ENCODE data around the gene PRPS1.

Gene PRPS1

DNA sequence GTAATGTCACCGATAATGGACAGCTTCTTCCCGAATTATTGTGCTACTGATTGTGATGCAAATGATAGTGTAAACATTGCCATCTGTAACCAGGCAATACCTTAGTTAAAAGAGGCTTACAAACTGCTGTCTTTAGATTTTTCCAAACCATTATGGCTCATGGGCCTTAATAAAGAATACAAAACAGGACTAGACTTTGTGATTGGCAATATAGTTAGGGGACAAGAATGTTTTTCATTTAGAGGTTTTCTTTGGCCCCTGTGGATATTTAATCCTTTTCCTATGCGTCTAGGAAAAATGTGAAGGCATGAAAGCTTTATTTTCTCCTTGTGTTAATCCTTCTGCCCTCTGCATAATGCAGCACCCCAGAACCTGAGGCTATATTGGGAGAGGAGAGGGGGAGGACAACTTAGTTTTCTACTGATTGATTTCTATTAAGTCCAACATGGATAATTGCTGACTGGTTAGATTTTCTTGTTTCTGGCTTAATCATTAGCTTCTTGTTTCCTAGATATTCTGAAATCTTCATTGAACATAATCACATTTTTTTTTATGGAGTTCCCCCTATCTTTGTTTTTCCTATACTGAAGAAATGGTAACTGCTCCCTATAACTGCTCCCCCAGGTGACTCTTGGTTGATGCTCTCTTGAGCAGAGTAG is 1.9 kb downstream of the PRPS1 start:
- TF ChIP-seq, protein P1, sequence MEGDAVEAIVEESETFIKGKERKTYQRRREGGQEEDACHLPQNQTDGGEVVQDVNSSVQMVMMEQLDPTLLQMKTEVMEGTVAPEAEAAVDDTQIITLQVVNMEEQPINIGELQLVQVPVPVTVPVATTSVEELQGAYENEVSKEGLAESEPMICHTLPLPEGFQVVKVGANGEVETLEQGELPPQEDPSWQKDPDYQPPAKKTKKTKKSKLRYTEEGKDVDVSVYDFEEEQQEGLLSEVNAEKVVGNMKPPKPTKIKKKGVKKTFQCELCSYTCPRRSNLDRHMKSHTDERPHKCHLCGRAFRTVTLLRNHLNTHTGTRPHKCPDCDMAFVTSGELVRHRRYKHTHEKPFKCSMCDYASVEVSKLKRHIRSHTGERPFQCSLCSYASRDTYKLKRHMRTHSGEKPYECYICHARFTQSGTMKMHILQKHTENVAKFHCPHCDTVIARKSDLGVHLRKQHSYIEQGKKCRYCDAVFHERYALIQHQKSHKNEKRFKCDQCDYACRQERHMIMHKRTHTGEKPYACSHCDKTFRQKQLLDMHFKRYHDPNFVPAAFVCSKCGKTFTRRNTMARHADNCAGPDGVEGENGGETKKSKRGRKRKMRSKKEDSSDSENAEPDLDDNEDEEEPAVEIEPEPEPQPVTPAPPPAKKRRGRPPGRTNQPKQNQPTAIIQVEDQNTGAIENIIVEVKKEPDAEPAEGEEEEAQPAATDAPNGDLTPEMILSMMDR (conservative IDR thresholded peaks at IDR 0.05), result no peak
- H3K27ac ChIP-seq, result no peak overlapping the region

DNA sequence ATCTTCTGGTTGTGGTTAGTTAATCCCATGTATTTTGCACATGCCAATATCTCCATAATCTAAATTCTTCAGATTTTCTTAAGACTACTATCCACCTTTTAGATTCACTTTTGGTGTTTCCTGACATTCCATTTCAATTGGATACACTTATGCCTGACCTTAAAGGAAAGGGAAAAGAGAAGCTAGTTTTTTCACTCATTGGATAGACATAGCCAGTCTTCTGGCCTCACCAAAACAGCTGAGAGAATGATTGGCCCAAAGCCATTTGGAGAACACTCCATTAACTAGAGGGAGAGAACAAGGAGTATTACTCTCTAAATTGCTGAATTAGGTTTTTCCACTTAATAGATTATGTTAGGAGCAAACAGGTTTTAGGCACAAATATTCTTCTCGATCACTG is 4.0 kb downstream of the PRPS1 start:
- H3K27ac ChIP-seq, result no peak overlapping the region
- TF ChIP-seq, protein P1 (conservative IDR thresholded peaks at IDR 0.05), result no peak

DNA sequence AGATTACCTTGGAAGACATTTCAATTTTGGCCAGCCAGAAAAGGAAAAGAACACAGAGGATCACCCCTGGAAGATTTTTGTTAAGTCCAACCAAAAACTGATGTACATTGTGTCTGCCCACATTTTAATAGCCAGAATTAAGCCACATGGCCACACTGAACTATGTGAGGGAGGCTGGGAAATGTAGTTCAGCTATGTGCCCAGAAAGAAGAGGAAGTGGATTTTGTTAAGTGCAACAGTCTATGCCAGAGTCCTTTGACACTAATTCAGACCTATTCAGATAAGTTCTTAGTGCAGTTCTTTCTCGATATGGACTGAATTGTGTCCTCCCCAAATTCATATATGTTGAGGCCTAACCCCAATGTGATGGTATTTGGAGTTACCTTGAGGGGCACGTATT is 18.4 kb downstream of the PRPS1 start:
- TF ChIP-seq, protein P1 (conservative IDR thresholded peaks at IDR 0.05), result no peak

DNA sequence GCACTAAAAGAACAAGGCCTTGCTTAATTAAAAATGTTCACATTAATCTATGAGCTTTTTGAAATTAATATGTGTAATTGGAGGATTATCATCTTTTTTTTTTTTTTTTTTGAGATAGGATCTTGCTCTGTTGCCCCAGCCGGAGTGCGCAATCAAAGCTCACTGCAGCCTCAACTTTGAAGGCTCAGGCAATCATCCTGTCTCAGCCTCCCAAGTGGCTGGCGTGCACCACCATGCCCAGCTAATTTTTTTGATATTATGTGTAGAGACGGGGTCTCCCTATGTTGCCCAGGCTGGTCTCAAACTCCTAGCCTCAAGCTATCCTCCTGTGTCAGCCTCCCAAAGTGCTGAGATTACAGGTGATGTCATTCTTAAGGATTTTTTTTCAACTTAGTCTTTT is 20.0 kb downstream of the PRPS1 start:
- no peak overlapping the region for H3K27ac ChIP-seq
- TF ChIP-seq, protein P1 (conservative IDR thresholded peaks at IDR 0.05), result no peak

More for the DNA sequence above, 18.4 kb downstream of the PRPS1 start:
- no peak overlapping the region for H3K27ac ChIP-seq

DNA sequence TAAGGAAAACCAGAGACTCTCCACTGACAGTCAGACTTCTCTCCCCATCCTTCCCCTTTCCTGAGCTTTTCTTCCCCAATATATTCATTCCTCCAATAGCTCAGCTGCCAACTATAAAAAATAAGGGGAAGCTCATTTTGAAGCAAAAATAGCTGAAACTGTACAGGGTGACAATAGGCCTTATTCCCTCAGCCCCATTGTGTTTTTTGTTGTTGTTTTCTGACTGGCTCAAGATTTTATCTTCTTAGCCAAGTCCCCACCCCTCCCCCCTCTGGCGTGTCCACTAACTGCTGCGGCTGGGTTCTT is 26.2 kb downstream of the PRPS1 start:
- no peak overlapping the region for H3K27ac ChIP-seq
- TF ChIP-seq, protein P1 (conservative IDR thresholded peaks at IDR 0.05), result no peak

DNA sequence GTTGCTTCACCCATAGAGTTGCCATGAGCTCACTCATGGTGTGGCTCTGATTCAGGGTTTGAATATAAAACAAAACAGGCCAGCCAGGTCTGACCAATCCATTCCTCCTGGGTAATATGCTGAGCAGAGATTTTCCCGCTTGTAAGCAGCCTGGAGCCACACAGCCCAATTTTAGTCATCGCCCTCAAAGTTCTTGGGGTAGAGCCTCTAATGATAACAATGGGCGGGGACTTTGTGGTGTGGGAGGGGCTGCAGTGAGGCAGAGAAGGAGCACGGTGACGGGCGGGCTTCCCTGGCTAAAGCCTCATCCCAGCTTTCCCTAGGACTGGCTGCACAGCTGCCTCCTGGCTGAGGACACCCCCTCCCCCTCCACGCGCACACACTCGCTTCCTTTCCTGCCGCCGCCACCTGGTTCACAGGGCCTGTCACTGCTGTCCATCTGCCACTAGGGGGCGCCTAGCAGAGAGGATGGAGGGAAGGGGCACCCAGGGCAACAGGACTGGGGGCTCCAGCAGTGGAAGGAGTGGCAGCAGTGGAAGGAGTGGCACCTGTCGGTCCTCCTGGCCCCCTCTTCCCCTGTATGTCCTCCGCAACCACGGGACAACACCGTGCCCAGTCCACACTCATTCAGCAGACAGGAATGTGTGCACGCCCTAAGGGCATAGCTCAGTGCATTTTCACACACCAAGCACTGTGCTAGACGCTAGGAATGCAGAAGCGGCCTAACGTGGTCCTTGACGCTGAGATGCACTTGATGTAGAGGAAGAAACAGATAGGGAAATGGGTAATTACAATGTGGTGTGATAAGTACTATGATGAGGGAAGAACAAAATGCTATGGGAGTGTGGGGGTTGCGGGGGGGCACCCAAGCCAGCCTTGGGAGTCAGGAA is 26.8 kb downstream of the PRPS1 start:
- no peak overlapping the region for H3K27ac ChIP-seq
- TF ChIP-seq, protein P1 (conservative IDR thresholded peaks at IDR 0.05), result peak; percentile 25; the same call in 1 of the 2 replicates

DNA sequence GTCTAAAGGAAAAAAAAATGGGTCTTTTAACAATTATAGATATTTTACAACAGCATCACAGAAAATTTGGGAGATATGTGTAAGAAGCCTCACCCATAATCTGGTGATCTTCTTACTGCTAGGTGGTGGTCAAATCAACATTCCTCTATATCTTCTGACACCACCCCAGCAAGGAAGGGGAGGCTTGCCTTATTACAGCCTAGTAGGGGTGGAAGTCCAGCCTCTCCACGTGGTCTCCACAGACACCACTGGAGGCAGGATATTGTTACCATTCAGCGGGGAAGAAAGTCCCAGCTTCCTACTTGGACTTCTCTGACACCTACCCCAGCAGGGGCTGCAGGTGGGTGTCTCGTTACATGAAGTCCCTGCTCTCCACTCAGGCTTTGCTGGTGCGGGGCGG is 28.7 kb downstream of the PRPS1 start:
- TF ChIP-seq, protein P1 (conservative IDR thresholded peaks at IDR 0.05), result no peak

More for the DNA sequence above, 28.7 kb downstream of the PRPS1 start:
- H3K27ac ChIP-seq, result no peak overlapping the region
